Left ventricle myocardium inferior (tissue), 1 donor: ENCODE results near the gene GUCD1. TPM values are rescaled to one million over a fixed set of nuclear protein-coding genes. Genes with fewer than 3 reads are reported as not detected.
A peak's percentile ranks its signal among the peaks of the same experiment; 100 is the strongest.
"Not testable (repeated sequence)": the region's sequence is repeated elsewhere in the genome, so short reads cannot be mapped to it uniquely, and the experiment has no call there.

Experiments used
- DNase-seq: peaks from one replicate; pipeline ENCODE4 v3.0.0-alpha.2; 2020
- H3K27ac ChIP-seq: fragments of 200-600 bp; replicated peaks from 2 replicates; pipeline ENCODE4 v1.8.0; 2021
- H3K27me3 ChIP-seq: fragments of 200-600 bp; 2 replicates; pipeline ENCODE4 v1.8.0; 2021; ENCODE audit warnings: low read depth
- H3K36me3 ChIP-seq: fragments of 200-600 bp; 2 replicates; pipeline ENCODE4 v1.8.0; 2021
- H3K4me1 ChIP-seq: fragments of 200-600 bp; 2 replicates; pipeline ENCODE4 v1.8.0; 2021
- H3K4me3 ChIP-seq: fragments of 200-600 bp; 2 replicates; pipeline ENCODE4 v1.8.0; 2021; ENCODE audit warnings: mild to moderate bottlenecking, moderate library complexity
- H3K9me3 ChIP-seq: fragments of 200-600 bp; replicated peaks from 2 replicates; pipeline ENCODE4 v1.8.0; 2021
- intact Hi-C: fragments of 100-400 bp; cut with micrococcal nuclease; formaldehyde crosslinking; loops from one replicate; pipeline ENCODE4 v1.11.0; 2022
- total RNA-seq: library from RNA; stranded (reverse); fragmentation: NEBNext Ultra II Directional; extraction: Animal tissue kit (Norgen Biotek cat#: 25700); gene quantifications from one replicate; pipeline ENCODE4 v1.2.1, GENCODE V29; 2021
- TF ChIP-seq, protein P1 (sequence below): fragments of 200-600 bp; IDR thresholded peaks from 2 replicates; pipeline ENCODE4 v1.8.0; 2021; ENCODE audit warnings: antibody characterized with exemption, mild to moderate bottlenecking, borderline replicate concordance
- donor health status: DM: no; HTN: yes; CAD: no; lungs with severe emphysema.

GUCD1 gene
- total RNA-seq, 1 donor from 2014 or later, result 203 TPM

DNA sequence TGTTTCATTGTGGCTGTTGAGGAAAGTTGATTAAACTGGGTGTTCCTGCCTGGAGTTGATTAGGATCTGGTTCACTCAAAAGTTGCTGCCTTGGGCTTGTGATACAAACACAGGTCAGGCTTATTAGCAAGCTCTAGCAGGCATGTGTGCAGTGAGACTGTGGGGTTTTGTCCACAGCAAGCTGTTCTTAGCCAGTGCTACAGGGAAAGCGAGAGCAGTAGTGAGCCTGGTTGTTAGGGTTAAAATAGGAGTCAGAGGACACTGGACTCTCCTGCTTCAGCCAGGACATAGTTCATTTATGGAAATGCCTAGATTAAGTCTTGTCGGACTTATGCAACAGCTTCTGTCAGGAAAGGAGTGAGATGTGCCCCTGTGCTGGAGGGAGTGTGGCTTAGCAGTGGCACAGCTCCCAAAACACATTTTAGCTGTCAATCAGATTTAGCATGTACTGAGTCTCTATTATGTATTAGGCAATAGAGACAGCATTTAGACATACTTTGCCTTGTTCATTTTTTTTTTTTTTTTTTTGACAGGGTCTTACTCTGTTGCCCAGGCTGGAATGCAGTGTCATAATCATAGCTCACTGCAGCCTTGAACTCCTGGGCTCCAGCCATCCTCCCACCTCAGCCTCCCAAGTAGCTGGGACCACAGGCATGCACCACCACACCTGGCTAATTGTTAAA lies 9.6 kb upstream of the GUCD1 start:
- H3K4me1 ChIP-seq, result peaks cover 81% of the 10 kb centered on the region
- H3K27ac ChIP-seq, result peak overlapping the region; percentile 89
- H3K36me3 ChIP-seq, result peaks cover 34% of the 10 kb centered on the region
- DNase-seq, result no peak
- no peaks in the 10 kb centered on the region for H3K27me3 ChIP-seq
- no peaks in the 10 kb centered on the region for H3K9me3 ChIP-seq
- no peak overlapping the region for H3K4me3 ChIP-seq
- TF ChIP-seq, protein P1, sequence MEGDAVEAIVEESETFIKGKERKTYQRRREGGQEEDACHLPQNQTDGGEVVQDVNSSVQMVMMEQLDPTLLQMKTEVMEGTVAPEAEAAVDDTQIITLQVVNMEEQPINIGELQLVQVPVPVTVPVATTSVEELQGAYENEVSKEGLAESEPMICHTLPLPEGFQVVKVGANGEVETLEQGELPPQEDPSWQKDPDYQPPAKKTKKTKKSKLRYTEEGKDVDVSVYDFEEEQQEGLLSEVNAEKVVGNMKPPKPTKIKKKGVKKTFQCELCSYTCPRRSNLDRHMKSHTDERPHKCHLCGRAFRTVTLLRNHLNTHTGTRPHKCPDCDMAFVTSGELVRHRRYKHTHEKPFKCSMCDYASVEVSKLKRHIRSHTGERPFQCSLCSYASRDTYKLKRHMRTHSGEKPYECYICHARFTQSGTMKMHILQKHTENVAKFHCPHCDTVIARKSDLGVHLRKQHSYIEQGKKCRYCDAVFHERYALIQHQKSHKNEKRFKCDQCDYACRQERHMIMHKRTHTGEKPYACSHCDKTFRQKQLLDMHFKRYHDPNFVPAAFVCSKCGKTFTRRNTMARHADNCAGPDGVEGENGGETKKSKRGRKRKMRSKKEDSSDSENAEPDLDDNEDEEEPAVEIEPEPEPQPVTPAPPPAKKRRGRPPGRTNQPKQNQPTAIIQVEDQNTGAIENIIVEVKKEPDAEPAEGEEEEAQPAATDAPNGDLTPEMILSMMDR, result no peak
- intact Hi-C loops, result no loop called here

DNA sequence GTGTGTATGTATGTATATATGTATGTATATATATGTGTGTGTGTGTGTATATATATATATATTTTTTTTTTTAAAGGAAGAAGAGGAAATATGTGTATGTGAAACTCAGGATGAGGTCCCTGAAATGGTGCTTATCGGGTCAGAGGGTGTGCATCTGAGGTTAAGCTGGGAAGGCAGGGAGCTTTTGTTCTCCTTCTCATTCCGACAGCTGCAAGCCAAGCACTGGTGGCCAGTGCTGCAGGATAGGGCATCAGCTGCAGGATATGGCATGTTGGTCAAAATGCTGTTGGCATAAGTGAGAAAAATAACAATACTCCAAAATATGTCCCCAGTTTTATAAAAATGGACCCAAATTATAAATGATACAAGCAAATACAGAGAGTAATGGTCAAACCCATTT lies 8.3 kb upstream of the GUCD1 start:
- Histone ChIP-seq H3K9me3 (no peaks in the 10 kb centered on the region), H3K36me3 (peaks cover 34% of the 10 kb centered on the region), H3K4me3 (no peak overlapping the region), H3K27me3 (no peaks in the 10 kb centered on the region), H3K27ac (peak overlapping the region; percentile 89), H3K4me1 (peaks cover 90% of the 10 kb centered on the region)
- TF ChIP-seq, protein P1, result no peak
- intact Hi-C loops, result no loop called here
- DNase-seq, result no peak

DNA sequence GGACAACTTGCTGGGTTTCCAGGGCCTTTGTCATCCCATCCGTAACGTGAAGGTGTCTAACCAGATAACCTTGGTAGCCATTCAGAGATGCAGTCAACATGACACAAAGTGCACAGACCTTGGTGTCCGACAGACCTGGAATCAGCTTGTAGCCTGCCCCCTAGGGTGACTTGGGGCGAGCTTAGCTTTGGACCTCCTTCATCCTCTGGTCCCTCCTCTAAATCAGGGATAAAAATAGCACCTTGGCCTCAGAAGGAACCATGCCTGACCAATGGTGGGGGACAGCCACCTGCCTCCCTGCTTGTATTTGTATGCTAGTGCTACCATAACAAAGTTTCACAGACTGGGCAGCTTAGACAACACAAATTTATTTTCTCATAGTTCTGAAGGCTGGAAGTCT lies 4.5 kb upstream of the GUCD1 start:
- Histone ChIP-seq H3K36me3 (peaks cover 35% of the 10 kb centered on the region), H3K27ac (peak overlapping the region; percentile 42), H3K4me3 (no peak overlapping the region), H3K4me1 (peaks cover 84% of the 10 kb centered on the region), H3K9me3 (no peaks in the 10 kb centered on the region), H3K27me3 (no peaks in the 10 kb centered on the region)
- no peak for DNase-seq
- TF ChIP-seq, protein P1, result no peak
- intact Hi-C loops, result no loop called here

DNA sequence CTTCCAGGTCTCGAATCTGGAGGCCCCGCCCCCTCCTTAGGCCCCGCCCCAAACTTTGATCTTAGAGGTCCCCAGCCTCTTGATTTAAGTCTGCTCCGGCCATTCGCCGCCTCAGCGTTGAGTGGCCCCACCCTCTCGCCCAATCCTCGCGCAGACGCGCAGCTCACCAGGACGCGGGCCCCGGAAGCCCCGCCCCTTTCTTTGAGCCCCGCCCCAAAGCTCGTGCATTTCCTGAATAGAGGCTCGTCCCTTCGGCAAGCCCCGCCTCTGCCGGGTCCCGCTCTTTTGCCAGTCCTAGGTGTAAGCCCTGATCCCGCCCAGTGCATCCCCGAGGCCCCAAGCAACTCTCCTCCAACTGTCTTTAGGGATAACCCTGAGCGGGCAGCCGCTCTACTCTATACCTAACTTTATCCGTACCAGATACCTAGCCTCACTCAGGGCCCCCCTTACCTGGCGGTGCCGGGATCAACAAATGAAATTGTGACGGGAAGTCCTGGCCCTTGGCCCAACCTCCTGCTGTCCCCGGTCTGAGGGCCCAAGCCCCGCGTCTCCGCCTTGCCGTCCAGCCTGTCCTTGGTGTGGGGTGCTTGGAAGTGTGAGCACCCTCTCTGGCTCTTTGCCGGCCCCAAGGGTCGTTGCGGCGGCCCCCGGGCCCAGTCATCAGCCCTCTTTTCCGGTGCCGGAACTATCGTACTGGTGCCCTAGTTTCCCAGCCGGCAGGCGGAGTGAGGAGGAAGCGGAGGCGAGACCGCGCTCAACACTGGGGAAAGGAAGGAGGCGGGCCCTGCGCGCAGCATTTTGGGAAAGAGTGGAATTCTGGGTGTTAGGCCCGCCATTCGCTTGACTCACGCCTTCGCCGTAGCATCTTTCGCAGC lies 464 bp upstream of the GUCD1 start, which contains the start of gene SNRPD3:
TSS of gene SNRPD3 (plus strand) at position 835 of the 875 bp plus-strand sequence. CDS start 1,676 bp downstream, outside the sequence.
- H3K36me3 ChIP-seq, result peaks cover 32% of the 10 kb centered on the region
- peak within 1 kb of the TSS; percentile 94 for H3K27ac ChIP-seq
- peak; percentile 100 for DNase-seq
- H3K9me3 ChIP-seq, result no peaks in the 10 kb centered on the region
- peak within 1 kb of the TSS; percentile 97 for H3K4me3 ChIP-seq
- no peaks in the 10 kb centered on the region for H3K27me3 ChIP-seq
- intact Hi-C loops, result no loop called here
- H3K4me1 ChIP-seq, result peaks cover 88% of the 10 kb centered on the region
- TF ChIP-seq, protein P1, result peak; percentile 54

DNA sequence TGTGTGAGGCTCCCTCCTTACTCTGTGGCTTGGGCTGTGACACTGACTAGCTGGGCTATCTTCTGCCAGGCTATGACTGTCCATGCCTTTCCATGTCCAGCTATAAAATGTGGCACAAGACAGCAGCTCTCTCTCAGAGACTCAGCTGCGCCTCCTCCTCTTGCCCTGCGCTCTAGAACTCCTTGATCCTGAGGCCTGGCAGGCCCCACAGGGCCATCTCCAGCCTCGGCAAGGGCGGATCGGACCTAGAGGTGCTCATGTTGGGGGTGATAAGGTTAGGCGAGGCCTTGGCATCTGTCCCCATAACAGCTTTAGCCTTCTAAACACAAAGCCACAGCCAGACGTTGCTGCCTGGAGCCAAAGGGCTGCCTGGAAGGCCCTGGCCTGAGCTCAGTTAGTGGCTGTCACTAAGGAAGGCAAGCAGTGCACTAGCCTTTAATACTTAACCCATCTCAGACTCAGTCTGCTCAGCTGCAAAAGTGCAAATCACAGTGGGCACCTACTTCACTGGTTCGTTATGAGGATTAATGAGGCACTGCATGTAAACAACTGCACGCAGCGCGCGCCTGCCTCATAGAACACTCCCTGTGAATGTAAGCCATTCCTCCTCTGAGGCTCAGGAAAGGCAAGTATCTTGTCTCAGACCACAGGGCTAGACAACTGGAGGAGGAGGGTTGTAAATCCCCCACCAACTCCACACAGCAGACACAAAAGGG lies 1.2 kb downstream of the GUCD1 start:
- Histone ChIP-seq H3K4me1 (peaks cover 89% of the 10 kb centered on the region), H3K36me3 (peaks cover 26% of the 10 kb centered on the region), H3K27me3 (no peaks in the 10 kb centered on the region), H3K9me3 (no peaks in the 10 kb centered on the region), H3K4me3 (peak overlapping the region; percentile 97), H3K27ac (peak overlapping the region; percentile 94)
- TF ChIP-seq, protein P1, result no peak
- intact Hi-C loops, result no loop called here
- peak; percentile 56 for DNase-seq

DNA sequence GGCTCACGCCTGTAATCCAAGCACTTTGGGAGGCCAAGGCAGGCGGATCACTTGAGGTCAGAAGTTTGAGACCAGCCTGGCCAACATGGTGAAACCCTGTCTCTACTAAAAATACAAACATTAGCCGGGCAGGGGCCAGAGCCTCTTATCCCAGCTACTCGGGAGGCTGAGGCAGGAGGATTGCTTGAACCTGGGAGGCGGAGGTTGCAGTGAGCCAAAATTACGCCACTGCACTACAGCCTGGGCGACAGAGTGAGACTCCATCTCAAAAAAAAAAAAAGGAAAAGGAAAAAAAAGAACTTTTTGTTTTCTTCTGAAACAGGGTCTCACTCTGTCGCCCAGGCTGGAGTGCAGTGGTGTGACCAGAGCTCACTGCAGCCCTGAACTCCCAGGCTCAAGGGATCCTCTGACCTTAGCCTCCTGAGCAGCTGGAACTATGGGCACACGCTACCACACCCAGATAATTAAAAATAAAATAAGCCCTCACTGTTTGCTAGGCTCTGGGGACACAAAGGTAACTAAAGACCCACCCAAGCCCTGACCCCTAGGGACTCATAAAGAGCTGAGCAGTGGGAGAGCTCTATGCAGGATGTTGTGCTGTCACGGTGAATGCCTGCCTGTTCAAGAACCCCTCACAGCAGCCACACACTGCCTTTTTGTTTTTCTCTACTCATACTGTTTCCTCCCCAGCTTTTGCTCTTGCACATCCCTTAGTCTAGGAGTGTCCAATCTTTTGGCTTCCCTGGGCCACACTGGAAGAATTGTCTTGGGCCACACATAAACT lies 2.2 kb downstream of the GUCD1 start:
- DNase-seq, H3K27me3 ChIP-seq, H3K9me3 ChIP-seq, intact Hi-C loops: not testable (repeated sequence)
- Histone ChIP-seq H3K4me3 (peak overlapping the region; percentile 97), H3K4me1 (peaks cover 93% of the 10 kb centered on the region), H3K27ac (peak overlapping the region; percentile 94), H3K36me3 (peaks cover 26% of the 10 kb centered on the region)
